GM19324 (cell line): Measurements from ENCODE around the gene ACE.

Source experiments
- ATAC-seq: cut with Tn5 transposase; IDR thresholded peaks from one replicate; pipeline ENCODE4 v1.9.1; 2021; ENCODE audit warnings: mild to moderate bottlenecking, moderate library complexity; ENCODE audit not compliant: unreplicated experiment, low FRiP score

ACE gene

GRCh38 chr17:63474174-63474573 lies 2.7 kb upstream of the ACE start:
- ATAC-seq: no peak

- ATAC-seq: no peak
These were observed 2.0 kb upstream of the ACE start for GRCh38 chr17:63474586-63475460.

DNA sequence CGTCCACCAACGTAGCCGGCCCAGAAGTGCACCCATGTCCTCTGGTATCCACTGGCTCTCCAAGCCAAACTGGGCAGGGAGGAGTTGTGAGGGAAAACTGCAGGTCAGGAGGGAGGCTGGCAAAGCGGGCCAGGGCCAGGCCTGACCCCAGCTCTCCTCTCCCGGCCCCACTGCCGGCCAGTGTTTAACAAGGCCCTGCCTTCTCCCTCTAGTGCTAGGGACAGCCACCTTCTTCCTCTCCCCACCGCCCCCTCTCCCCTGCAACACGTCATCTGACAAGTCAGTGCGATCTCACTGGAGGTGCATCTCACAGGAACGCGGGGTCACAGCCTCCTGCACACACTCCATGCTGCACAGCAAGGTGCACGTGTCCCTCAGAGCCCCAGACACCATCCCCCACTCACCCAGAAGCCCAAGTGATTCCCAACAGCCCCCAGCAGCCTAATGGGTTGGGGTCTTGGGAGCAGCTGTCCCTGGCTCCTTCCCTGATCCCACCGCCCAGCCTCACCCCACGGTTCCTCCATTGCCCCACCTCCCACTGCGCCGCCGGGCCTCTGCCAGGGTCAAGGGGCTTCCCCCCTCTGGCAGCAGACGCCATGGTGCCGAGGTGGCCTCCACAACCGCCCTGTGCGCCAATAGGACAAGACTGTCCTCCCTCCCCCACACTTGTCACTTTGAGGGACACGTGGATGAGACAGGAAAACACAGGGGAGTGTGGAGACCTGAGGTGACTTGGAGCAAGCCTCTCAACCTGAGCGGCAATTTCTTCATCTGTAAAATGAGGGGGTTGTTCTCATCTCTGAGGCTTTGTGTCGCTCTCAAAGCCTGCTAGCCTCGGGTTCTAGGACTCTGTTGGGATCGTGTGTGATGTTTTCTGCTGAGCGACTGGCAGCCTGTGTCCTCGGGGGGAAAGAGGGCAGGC lies 1.1 kb upstream of the ACE start:
- ATAC-seq: no peak

- ATAC-seq: no peak
These were observed 405 bp upstream of the ACE start for GRCh38 chr17:63476459-63476853.

- ATAC-seq: no peak
These were observed 899 bp downstream of the ACE start for GRCh38 chr17:63477480-63478440.

- ATAC-seq: no peak
These were observed 2.1 kb downstream of the ACE start for GRCh38 chr17:63478814-63479494.

GRCh38 chr17:63479495-63480184 lies 2.8 kb downstream of the ACE start:
- ATAC-seq: no peak

GRCh38 chr17:63480192-63480784 lies 3.4 kb downstream of the ACE start:
- ATAC-seq: no peak

GRCh38 chr17:63480826-63481487 lies 4.1 kb downstream of the ACE start:
- ATAC-seq: no peak

DNA sequence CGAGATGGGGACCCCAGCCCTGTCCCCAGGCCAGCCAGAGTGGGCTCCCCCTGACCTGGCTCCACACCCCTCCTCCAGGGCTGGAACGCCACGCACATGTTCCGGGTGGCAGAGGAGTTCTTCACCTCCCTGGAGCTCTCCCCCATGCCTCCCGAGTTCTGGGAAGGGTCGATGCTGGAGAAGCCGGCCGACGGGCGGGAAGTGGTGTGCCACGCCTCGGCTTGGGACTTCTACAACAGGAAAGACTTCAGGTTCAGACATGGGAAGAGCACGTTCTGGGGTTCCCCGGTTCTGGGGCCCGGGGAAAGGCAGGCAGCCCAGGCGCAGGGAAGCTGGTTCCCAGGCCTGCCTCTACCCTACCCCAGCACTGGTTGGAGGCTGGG lies 4.6 kb downstream of the ACE start:
- no peak for ATAC-seq

DNA sequence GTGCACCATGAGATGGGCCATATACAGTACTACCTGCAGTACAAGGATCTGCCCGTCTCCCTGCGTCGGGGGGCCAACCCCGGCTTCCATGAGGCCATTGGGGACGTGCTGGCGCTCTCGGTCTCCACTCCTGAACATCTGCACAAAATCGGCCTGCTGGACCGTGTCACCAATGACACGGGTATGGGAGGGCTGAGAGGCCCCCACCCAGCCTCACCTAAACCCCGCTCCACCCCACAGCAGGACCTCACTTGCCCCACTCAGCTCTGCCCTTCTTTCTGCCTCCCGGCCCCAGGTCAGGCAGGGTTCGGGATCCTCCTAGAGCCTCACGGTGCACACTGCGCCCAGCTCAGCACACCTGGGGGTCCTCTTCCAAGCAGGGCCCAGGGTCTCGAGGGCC lies 5.6 kb downstream of the ACE start:
- ATAC-seq: no peak

DNA sequence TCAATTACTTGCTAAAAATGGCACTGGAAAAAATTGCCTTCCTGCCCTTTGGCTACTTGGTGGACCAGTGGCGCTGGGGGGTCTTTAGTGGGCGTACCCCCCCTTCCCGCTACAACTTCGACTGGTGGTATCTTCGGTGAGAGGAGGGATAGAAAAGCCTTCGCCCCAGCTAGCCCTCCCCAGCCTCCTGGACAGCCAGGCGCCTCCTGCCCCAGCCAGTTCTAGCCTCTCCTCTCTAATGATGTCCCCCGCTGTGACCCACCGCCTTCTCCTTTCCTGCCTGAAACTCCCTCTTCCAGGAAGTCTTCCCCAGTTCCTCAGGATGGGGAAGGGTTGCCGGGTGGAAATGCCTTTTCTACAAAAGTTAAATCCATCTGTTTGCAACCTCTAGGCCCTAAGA lies 6.2 kb downstream of the ACE start:
- ATAC-seq: no peak

- ATAC-seq: no peak
These were observed 7.1 kb downstream of the ACE start for GRCh38 chr17:63483655-63484575.

DNA sequence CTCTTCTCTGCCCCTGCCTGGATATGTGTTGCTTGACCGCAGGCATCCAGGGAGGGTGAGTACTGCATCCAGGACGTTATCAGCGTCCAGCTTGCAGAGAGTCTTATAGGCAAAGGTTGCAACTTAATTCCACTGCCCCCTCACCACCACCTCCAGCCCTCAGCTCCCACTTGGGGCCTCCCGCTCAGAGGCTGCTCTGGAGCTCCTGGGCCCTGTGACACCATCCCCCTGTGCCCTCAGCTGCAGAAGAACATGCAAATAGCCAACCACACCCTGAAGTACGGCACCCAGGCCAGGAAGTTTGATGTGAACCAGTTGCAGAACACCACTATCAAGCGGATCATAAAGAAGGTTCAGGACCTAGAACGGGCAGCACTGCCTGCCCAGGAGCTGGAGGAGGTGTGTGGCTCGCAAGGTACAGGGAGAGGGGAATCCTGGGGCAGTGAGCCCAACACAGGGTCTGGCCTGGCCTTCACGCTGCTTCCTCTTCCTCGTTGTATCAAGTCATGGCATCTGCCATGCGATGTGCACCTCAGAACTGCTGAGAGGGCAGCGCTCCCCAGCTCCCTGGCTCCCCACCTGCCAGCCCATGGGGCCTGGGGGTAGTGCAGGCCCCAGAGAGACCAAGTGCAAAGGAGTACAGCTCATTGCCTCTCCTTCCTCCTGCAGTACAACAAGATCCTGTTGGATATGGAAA lies 9.6 kb downstream of the ACE start:
- ATAC-seq: no peak

GRCh38 chr17:63487014-63487339 lies 10.1 kb downstream of the ACE start:
- ATAC-seq: no peak

GRCh38 chr17:63488851-63489250 lies 12.0 kb downstream of the ACE start:
- no peak for ATAC-seq

- ATAC-seq: no peak
These were observed 12.4 kb downstream of the ACE start for GRCh38 chr17:63489291-63489690.
